Spleen (tissue), 7 donors: ENCODE measurements around the gene ZMYND15.

Experiments
- CTCF ChIP-seq, 11 experiments: fragments of 200-600 bp in 7 of 11; fragments of 450-650 bp in 4 of 11; sonication (generic) in 4 of 11; IDR thresholded peaks in 8 of 11; conservative IDR thresholded peaks in 3 of 11; 1 replicate in 7 of 11; 2 replicates in 4 of 11; pipeline versions ENCODE4 v1.4.0 to v1.8.0; 2016 to 2021; ENCODE audit warnings: antibody characterized with exemption in 11 of 11, inconsistent platforms in 4 of 11, mild to moderate bottlenecking in 1 of 11
- POLR2A ChIP-seq, 3 donors: fragments of 450-650 bp; IDR thresholded peaks; one replicate each; pipeline ENCODE4 v1.5.1; 2017; ENCODE audit warnings: antibody characterized with exemption in 3 of 3, mild to moderate bottlenecking in 1 of 3
- donor health status: DM: no; HTN: no; CAD: no; lungs with moderate emphysema.
- donor health status: DM: no; HTN: no; CAD: no.
- donor health status: DM: no; HTN: no; CAD: no.

DNA sequence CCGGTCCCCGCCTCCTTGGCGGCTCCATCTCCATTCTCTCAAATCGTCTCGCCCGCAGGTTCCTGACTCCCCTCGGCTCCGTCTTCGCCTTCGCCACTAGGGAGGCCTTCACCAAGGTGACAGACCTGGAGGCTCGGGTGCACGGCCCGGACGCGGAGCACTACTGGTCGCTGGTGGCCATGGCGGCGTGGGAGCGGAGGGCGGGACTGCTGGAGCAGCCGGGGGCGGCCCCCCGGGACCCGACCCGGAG is 50.0 kb downstream of the ZMYND15 start:
- TF ChIP-seq CTCF (IDR thresholded peaks at IDR 0.05 in 8 of 11, conservative IDR thresholded peaks at IDR 0.05 in 3 of 11) (no peak), POLR2A (IDR thresholded peaks at IDR 0.05) (no peak)
